ENCODE results near the gene CD207. TPM values are rescaled to one million over a fixed set of nuclear protein-coding genes. Genes with fewer than 3 reads are reported as not detected.

Gene CD207
- total and polyA plus RNA-seq, 2 experiments from 2014 or later: not detected

GRCh38 chr2:70833246-70833645 lies 2.4 kb downstream of the CD207 start (continued):
- TF ChIP-seq EZH2phosphoT487 (IDR thresholded peaks at IDR 0.05; ENCODE audit: unreplicated experiment) (no peak), CTCF (conservative IDR thresholded peaks at IDR 0.05; ENCODE audit: low read depth in 2 of 2) (no peak), CREB1 (CRISPR knock-in tag; IDR thresholded peaks at IDR 0.05; ENCODE audit: low read depth) (no peak), REST (IDR thresholded peaks at IDR 0.05; ENCODE audit: unreplicated experiment) (no peak)

GRCh38 chr2:70832386-70832785 lies 3.2 kb downstream of the CD207 start:
- 0 out of 2 replicates have a peak overlapping the region, but pooled peaks have one; percentile 18 for H2AFZ ChIP-seq
- no peaks in the 10 kb centered on the region for H4K20me1 ChIP-seq (replicated peaks; ENCODE audit: insufficient read depth)
- no peaks in the 10 kb centered on the region for H3F3A ChIP-seq (replicated peaks; ENCODE audit: low read depth)
- Mint-ChIP-seq H3K27ac (no peak overlapping the region), H3K27me3 (ENCODE audit: insufficient read depth, low read depth, poor library complexity) (peaks cover 19% of the 10 kb centered on the region), H3K4me1 (peaks cover 14% of the 10 kb centered on the region), H3K36me3 (ENCODE audit: low read depth) (no peaks in the 10 kb centered on the region), H3K4me3 (no peak overlapping the region), H3K9me3 (peaks cover 3% of the 10 kb centered on the region; the same call in 2 of the 3 replicates)
- H3K27me3 ChIP-seq (ENCODE audit: insufficient read depth): no peaks in the 10 kb centered on the region
- H3K9me2 ChIP-seq (ENCODE audit: insufficient read depth): peaks cover 4% of the 10 kb centered on the region; the same call in 1 of the 2 replicates
- H3K36me3 ChIP-seq (ENCODE audit: insufficient read depth): no peaks in the 10 kb centered on the region
- H3K27ac ChIP-seq (ENCODE audit: low read depth): no peak overlapping the region
- no peak overlapping the region for H3K4me2 ChIP-seq
- ATAC-seq (no peak), DNase-seq (ENCODE audit: low spot score) (no peak)
- no peaks in the 10 kb centered on the region for H3K79me2 ChIP-seq (replicated peaks; ENCODE audit: insufficient read depth)
- H3K4me1 ChIP-seq (ENCODE audit: insufficient read depth): peaks cover 13% of the 10 kb centered on the region
- no peak overlapping the region for H3K4me3 ChIP-seq
- TF ChIP-seq REST (IDR thresholded peaks at IDR 0.05; ENCODE audit: unreplicated experiment) (no peak), ETS1 (IDR thresholded peaks at IDR 0.05) (no peak), POLR2AphosphoS5 (IDR thresholded peaks at IDR 0.05; ENCODE audit: low read depth) (no peak), NANOG (IDR thresholded peaks at IDR 0.05; ENCODE audit: borderline replicate concordance) (no peak), ZNF462 (CRISPR knock-in tag; IDR thresholded peaks at IDR 0.05) (no peak)
